H1 (cell line): ENCODE data around the gene ABCA9.

Experiments used
- CEBPB ChIP-seq: IDR thresholded peaks from 2 replicates; pipeline ENCODE4 v1.6.1; 2012; ENCODE audit warnings: low read depth, low read length
- EZH2 ChIP-seq: fragments of 200-600 bp; sonication (generic); IDR thresholded peaks from 2 replicates; pipeline ENCODE4 v1.7.1; 2012; ENCODE audit warnings: low read depth, mild to moderate bottlenecking, moderate library complexity, low read length, inconsistent platforms; ENCODE audit not compliant: severe bottlenecking
- GABPA ChIP-seq: IDR thresholded peaks from 2 replicates; pipeline ENCODE4 v1.6.1; 2011; ENCODE audit warnings: mild to moderate bottlenecking, low read length, moderate library complexity, borderline replicate concordance; ENCODE audit not compliant: insufficient read depth
- GTF2F1 ChIP-seq: IDR thresholded peaks from 2 replicates; pipeline ENCODE4 v1.6.1; 2012; ENCODE audit warnings: low read depth, low read length, improper control_type of control experiment, borderline replicate concordance
- POLR2A ChIP-seq, 2 experiments: IDR thresholded peaks; 1 replicate in 1 of 2; 2 replicates in 1 of 2; pipeline ENCODE4 v1.6.1; 2011; ENCODE audit warnings: low read depth in 2 of 2, low read length in 2 of 2, mild to moderate bottlenecking in 2 of 2; ENCODE audit errors: control extremely low read depth in 1 of 2
- RAD21 ChIP-seq, 2 experiments: IDR thresholded peaks in 1 of 2; conservative IDR thresholded peaks in 1 of 2; 2 replicates each; pipeline ENCODE4 v1.6.1; 2011; ENCODE audit warnings: low read depth in 2 of 2, low read length in 2 of 2, improper control_type of control experiment in 1 of 2, inconsistent platforms in 1 of 2, mild to moderate bottlenecking in 1 of 2, moderate library complexity in 1 of 2
- RFX5 ChIP-seq: IDR thresholded peaks from 2 replicates; pipeline ENCODE4 v1.6.1; 2011; ENCODE audit warnings: low read depth, low read length, improper control_type of control experiment, borderline replicate concordance
- TF ChIP-seq, protein P1 (sequence below), 3 experiments: IDR thresholded peaks; 1 replicate in 2 of 3; 2 replicates in 1 of 3; pipeline versions ENCODE4 v1.5.1 to v1.6.1; 2011; ENCODE audit warnings: low read length in 3 of 3, mild to moderate bottlenecking in 3 of 3, inconsistent platforms in 2 of 3, low read depth in 1 of 3, moderate library complexity in 1 of 3; ENCODE audit not compliant: insufficient read depth in 1 of 3; ENCODE audit errors: control extremely low read depth in 1 of 3

- TF ChIP-seq RFX5 (no peak), RAD21 (IDR thresholded peaks at IDR 0.05 in 1 of 2, conservative IDR thresholded peaks at IDR 0.05 in 1 of 2; ENCODE audit: low read depth in 2 of 2, low read length in 2 of 2) (no peak), CEBPB (no peak), GABPA (no peak), POLR2A (IDR thresholded peaks at IDR 0.05; ENCODE audit: control extremely low read depth in 1 of 2, low read depth in 2 of 2, low read length in 2 of 2) (no peak), GTF2F1 (no peak), EZH2 (no peak)
- TF ChIP-seq, protein P1, sequence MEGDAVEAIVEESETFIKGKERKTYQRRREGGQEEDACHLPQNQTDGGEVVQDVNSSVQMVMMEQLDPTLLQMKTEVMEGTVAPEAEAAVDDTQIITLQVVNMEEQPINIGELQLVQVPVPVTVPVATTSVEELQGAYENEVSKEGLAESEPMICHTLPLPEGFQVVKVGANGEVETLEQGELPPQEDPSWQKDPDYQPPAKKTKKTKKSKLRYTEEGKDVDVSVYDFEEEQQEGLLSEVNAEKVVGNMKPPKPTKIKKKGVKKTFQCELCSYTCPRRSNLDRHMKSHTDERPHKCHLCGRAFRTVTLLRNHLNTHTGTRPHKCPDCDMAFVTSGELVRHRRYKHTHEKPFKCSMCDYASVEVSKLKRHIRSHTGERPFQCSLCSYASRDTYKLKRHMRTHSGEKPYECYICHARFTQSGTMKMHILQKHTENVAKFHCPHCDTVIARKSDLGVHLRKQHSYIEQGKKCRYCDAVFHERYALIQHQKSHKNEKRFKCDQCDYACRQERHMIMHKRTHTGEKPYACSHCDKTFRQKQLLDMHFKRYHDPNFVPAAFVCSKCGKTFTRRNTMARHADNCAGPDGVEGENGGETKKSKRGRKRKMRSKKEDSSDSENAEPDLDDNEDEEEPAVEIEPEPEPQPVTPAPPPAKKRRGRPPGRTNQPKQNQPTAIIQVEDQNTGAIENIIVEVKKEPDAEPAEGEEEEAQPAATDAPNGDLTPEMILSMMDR (IDR thresholded peaks at IDR 0.05; ENCODE audit: control extremely low read depth in 1 of 3, insufficient read depth in 1 of 3, low read depth in 1 of 3, low read length in 3 of 3) = no peak
Observed at GRCh38 chr17:69044371-69044770, 16.4 kb downstream of the ABCA9 start.
